Fibroblast of the aortic adventitia (primary cell): ENCODE results near the gene CD3D. TPM values are rescaled to one million over a fixed set of nuclear protein-coding genes. Genes with fewer than 3 reads are reported as not detected.

Experiments
- DNase-seq: peaks from one replicate; pipeline ENCODE4 v3.0.0-alpha.2; 2010; ENCODE audit warnings: low read depth
- H3K4me3 ChIP-seq: 2 replicates; pipeline ENCODE4 v1.5.1; 2011; ENCODE audit warnings: low read depth, mild to moderate bottlenecking, control low read depth, low read length, moderate library complexity
- total RNA-seq: library from RNA; depleted of rRNA; stranded (reverse); fragments of >200 nt; gene quantifications from 2 replicates; pipeline ENCODE4 v1.2.3, GENCODE V29; 2012; ENCODE audit warnings: low replicate concordance
- TF ChIP-seq, protein P1 (sequence below): IDR thresholded peaks from 2 replicates; pipeline ENCODE4 v1.5.1; 2011; ENCODE audit warnings: mild to moderate bottlenecking, low read length, control low read depth, inconsistent platforms; ENCODE audit not compliant: insufficient read depth

Gene CD3D
- total RNA-seq, 1 donor, result not detected

DNA sequence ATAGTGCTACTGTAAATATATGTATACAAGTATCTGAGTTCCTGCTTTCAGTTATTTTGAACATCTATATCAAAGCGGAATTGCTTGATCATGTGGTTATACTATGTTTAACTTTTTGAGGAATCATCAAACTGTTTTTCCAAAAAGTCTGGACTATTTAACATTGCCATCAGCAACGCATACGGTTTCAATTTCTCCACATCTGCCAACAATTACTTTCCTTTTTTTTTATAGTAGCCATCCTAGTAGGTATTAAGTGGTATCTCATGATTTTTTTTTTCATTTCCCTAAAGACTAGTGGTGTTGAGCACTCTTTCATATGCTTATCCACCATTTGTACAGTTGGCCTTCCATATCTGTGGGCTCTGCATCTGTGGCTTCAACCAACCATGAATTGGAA lies 15.6 kb upstream of the CD3D start:
- TF ChIP-seq, protein P1, sequence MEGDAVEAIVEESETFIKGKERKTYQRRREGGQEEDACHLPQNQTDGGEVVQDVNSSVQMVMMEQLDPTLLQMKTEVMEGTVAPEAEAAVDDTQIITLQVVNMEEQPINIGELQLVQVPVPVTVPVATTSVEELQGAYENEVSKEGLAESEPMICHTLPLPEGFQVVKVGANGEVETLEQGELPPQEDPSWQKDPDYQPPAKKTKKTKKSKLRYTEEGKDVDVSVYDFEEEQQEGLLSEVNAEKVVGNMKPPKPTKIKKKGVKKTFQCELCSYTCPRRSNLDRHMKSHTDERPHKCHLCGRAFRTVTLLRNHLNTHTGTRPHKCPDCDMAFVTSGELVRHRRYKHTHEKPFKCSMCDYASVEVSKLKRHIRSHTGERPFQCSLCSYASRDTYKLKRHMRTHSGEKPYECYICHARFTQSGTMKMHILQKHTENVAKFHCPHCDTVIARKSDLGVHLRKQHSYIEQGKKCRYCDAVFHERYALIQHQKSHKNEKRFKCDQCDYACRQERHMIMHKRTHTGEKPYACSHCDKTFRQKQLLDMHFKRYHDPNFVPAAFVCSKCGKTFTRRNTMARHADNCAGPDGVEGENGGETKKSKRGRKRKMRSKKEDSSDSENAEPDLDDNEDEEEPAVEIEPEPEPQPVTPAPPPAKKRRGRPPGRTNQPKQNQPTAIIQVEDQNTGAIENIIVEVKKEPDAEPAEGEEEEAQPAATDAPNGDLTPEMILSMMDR, result no peak
- peak; percentile 18 for DNase-seq
- no peak overlapping the region for H3K4me3 ChIP-seq

DNA sequence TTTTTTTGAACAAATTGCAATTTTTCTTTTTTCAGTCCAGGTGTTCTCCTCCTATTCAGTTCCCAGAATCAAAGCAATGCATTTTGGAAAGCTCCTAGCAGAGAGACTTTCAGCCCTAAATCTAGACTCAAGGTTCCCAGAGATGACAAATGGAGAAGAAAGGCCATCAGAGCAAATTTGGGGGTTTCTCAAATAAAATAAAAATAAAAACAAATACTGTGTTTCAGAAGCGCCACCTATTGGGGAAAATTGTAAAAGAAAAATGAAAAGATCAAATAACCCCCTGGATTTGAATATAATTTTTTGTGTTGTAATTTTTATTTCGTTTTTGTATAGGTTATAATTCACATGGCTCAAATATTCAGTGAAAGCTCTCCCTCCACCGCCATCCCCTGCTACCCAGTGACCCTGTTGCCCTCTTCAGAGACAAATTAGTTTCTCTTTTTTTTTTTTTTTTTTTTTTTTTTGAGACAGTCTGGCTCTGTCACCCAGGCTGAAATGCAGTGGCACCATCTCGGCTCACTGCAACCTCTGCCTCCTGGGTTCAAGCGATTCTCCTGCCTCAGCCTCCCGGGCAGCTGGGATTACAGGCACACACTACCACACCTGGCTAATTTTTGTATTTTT lies 10.7 kb upstream of the CD3D start:
- DNase-seq, result peak; percentile 49
- H3K4me3 ChIP-seq, result no peak overlapping the region
- TF ChIP-seq, protein P1, result peak; percentile 55

DNA sequence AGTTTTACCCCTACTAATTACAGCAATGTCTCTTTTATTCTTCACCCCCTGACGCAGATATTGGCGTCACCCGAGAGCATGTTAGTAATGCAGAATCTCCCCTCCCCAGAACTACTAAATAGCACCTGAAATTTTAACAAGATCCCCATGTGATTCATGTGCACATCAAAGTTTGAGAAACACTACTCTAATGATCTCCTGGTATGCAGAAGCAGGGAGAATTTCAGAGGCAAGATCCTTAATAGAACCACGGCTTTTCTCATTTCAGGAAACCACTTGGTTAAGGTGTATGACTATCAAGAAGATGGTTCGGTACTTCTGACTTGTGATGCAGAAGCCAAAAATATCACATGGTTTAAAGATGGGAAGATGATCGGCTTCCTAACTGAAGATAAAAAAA lies 7.0 kb upstream of the CD3D start:
- TF ChIP-seq, protein P1, result no peak
- no peak overlapping the region for H3K4me3 ChIP-seq
- no peak for DNase-seq

DNA sequence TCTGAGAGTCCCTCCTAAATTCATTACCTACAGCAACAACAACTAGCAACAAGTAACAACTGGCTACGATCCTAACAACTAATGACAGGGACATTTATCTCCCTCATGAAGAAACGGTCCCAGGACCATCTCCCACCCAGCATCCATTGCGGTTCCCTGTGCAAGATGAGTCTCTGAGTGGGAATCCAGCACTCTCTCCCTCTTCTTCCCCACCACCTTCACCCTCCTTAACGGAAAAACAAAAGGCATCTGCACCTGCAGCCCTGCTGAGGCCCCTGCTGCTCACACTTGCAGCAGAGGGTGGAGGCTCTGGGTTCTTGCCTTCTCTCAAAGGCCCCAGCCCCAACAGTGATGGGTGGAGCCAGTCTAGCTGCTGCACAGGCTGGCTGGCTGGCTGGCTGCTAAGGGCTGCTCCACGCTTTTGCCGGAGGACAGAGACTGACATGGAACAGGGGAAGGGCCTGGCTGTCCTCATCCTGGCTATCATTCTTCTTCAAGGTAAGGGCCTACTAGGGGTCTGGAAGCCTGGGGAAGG lies 1.5 kb upstream of the CD3D start, which contains the start of gene CD3G:
TSS of gene CD3G (plus strand) at position 364 of the 535 bp plus-strand sequence. CDS start at position 444, 80 bp downstream.
- TF ChIP-seq, protein P1, result no peak
- DNase-seq, result no peak

DNA sequence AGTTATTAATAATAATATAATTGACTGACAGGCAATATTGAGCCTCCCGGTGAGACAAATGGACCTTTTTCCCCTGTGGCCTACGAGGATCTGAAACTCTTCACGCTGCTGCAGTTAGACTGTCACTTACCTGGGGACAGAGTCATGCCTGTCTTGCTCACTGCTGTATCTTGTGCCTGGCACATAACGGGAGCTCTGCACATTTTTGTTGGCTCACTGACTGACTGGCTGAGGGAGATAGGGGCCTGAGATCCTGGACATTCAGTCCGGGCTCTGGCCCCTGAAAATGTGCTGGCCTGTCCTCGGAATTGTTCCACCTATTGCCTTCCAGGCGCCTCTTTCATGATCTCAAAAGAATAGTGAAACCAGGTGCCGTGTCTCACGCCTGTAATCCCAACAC lies 743 bp upstream of the CD3D start:
- no peak for DNase-seq
- no peak overlapping the region for H3K4me3 ChIP-seq

More for the DNA sequence above, 1.5 kb upstream of the CD3D start, which contains the start of gene CD3G:
- no peak within 1 kb of the TSS for H3K4me3 ChIP-seq

DNA sequence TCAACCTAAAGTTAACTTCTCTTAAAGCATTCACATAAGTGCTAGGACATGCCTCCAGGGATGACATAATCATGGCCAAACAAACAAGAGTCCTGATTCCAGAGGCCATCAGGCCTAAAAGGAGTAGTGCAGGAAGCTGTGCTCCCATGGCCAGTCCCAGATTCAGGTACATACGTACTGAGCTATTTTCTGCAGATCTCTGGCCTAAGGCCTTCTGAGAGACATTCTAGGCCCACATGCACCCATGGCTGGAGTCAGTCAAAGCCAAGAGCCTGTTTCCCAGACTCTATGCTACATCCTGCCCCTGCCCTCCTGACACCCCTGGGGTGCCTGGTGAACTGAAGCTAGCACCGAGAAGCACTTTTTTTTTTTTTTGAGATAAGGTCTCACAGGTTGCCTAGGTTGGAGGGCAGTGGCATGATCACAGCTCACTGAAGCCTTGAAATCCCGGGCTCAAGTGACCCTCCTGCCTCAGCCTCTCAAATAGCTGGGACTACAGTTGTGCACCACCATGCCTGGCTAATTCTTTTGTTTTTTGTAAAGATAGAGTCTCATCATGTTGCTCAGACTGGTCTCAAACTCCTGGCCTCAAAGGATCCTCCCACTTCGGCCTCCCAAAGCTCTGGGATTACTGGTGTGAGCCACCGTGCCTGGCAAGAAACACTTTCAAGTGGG lies 553 bp downstream of the CD3D start:
- TF ChIP-seq, protein P1, result no peak
- no peak overlapping the region for H3K4me3 ChIP-seq
- no peak for DNase-seq

More for the DNA sequence above, 743 bp upstream of the CD3D start:
- TF ChIP-seq, protein P1, result no peak
